Natural killer cell (primary cell): Measurements from ENCODE around the gene PDE4D. TPM values are rescaled to one million over a fixed set of nuclear protein-coding genes. Genes with fewer than 3 reads are reported as not detected.

Experiments
- ATAC-seq, 3 donors: fragments of 150-1000 bp in 2 of 3; fragments of 200-7000 bp in 1 of 3; cut with Tn5 transposase; 1 replicate in 1 of 3; 2 replicates in 2 of 3; pipeline ENCODE4 v1.10.0; 2021; ENCODE audit warnings: mild to moderate bottlenecking in 2 of 3, moderate library complexity in 2 of 3
- DNase-seq, 2 donors: peaks; one replicate each; pipeline versions ENCODE4 v3.0.0 to v3.0.0-alpha.2; 2013 to 2021; ENCODE audit warnings: mixed read lengths in 1 of 2
- H3K27ac ChIP-seq: one replicate; pipeline ENCODE4 v1.5.1; 2013; ENCODE audit warnings: mild to moderate bottlenecking, low read length
- H3K27me3 ChIP-seq: one replicate; pipeline ENCODE4 v1.6.1; 2013; ENCODE audit warnings: low read length; ENCODE audit not compliant: control insufficient read depth, insufficient read depth
- H3K36me3 ChIP-seq: one replicate; pipeline ENCODE4 v1.6.1; 2013; ENCODE audit warnings: low read length; ENCODE audit not compliant: control insufficient read depth, insufficient read depth
- H3K4me1 ChIP-seq: one replicate; pipeline ENCODE4 v1.6.1; 2013; ENCODE audit warnings: low read length; ENCODE audit not compliant: control insufficient read depth, insufficient read depth
- H3K4me3 ChIP-seq: one replicate; pipeline ENCODE4 v1.5.1; 2013; ENCODE audit warnings: low read length
- H3K9me3 ChIP-seq: one replicate; pipeline ENCODE4 v1.6.1; 2013; ENCODE audit warnings: low read length; ENCODE audit not compliant: control insufficient read depth, insufficient read depth
- H3K27ac Mint-ChIP-seq, 2 donors: one replicate each; pipeline ENCODE4 v1.8.0; 2022; ENCODE audit warnings: mild to moderate bottlenecking in 2 of 2, mixed read lengths in 2 of 2, moderate library complexity in 1 of 2
- H3K27me3 Mint-ChIP-seq, 2 donors: one replicate each; pipeline ENCODE4 v1.8.0; 2022; ENCODE audit warnings: low read depth in 2 of 2, mixed read lengths in 2 of 2
- H3K36me3 Mint-ChIP-seq: one replicate; pipeline ENCODE4 v1.8.0; 2022; ENCODE audit warnings: mixed read lengths
- H3K4me1 Mint-ChIP-seq, 2 donors: one replicate each; pipeline ENCODE4 v1.8.0; 2022; ENCODE audit warnings: mixed read lengths in 2 of 2
- H3K4me3 Mint-ChIP-seq: one replicate; pipeline ENCODE4 v1.8.0; 2022; ENCODE audit warnings: mild to moderate bottlenecking, moderate library complexity, mixed read lengths
- H3K9me3 Mint-ChIP-seq, 2 donors: one replicate each; pipeline ENCODE4 v1.8.0; 2022; ENCODE audit warnings: mixed read lengths in 2 of 2
- CTCF ChIP-seq: fragments of 200-600 bp; IDR thresholded peaks from one replicate; pipeline ENCODE4 v1.8.0; 2022; ENCODE audit warnings: antibody characterized with exemption
- WGBS: methylation state at CpG from one replicate; pipeline ENCODE4 v1.1.7; 2013; ENCODE audit warnings: missing lambda C conversion rate; ENCODE audit not compliant: insufficient coverage; 5-methylcytosine and 5-hydroxymethylcytosine counted together
- intact Hi-C: fragments of 100-400 bp; cut with micrococcal nuclease; formaldehyde crosslinking; loops from one replicate; pipeline ENCODE4 v1.14.2; 2022
- total RNA-seq, 4 donors: library from RNA; stranded (reverse); fragments of 120-200 nt in 1 of 4; gene quantifications; one replicate each; pipeline versions ENCODE4 v1.2.3 to v1.2.4, GENCODE V29; 2013 to 2022

Gene PDE4D
- total RNA-seq, 3 donors from 2014 or later (not counting 1 experiment from before 2014, with no cell fraction given) = 109 to 170 (median 116) TPM

- no peak for TF ChIP-seq CTCF
- Mint-ChIP-seq H3K4me3 (no peak overlapping the region), H3K27me3 (peaks cover 36 to 69% of the 10 kb centered on the region in 2 donors), H3K4me1 (peaks cover 0 to 9% of the 10 kb centered on the region in 2 donors), H3K9me3 (no peaks in the 10 kb centered on the region), H3K27ac (no peak overlapping the region), H3K36me3 (no peaks in the 10 kb centered on the region)
- H3K27ac ChIP-seq = no peak overlapping the region
- no peaks in the 10 kb centered on the region for H3K36me3 ChIP-seq
- ATAC-seq = no peak
- no peak for DNase-seq
- H3K9me3 ChIP-seq = no peaks in the 10 kb centered on the region
- 77% methylated on average over 6 of the region's 7 CpGs for WGBS
- intact Hi-C loops = no loop called here
- peaks cover 6% of the 10 kb centered on the region for H3K4me1 ChIP-seq
- H3K27me3 ChIP-seq = peaks cover 22% of the 10 kb centered on the region
- no peak overlapping the region for H3K4me3 ChIP-seq
These were observed 126.9 kb downstream of the PDE4D start for GRCh38 chr5:59766427-59767210.

GRCh38 chr5:59765446-59765845 is 128.1 kb downstream of the PDE4D start:
- WGBS = 80% methylated on average over 2 of the region's 2 CpGs
- H3K27ac ChIP-seq = no peak overlapping the region
- H3K27ac Mint-ChIP-seq = no peak overlapping the region
- no peaks in the 10 kb centered on the region for H3K9me3 Mint-ChIP-seq
- H3K4me1 Mint-ChIP-seq = peaks cover 0 to 9% of the 10 kb centered on the region in 2 donors
- intact Hi-C loops = no loop called here
- peaks cover 22% of the 10 kb centered on the region for H3K27me3 ChIP-seq
- DNase-seq (no peak), ATAC-seq (no peak)
- peaks cover 33 to 57% of the 10 kb centered on the region in 2 donors for H3K27me3 Mint-ChIP-seq
- no peak overlapping the region for H3K4me3 ChIP-seq
- no peaks in the 10 kb centered on the region for H3K9me3 ChIP-seq
- no peak for TF ChIP-seq CTCF
- no peak overlapping the region for H3K4me3 Mint-ChIP-seq
- no peaks in the 10 kb centered on the region for H3K36me3 ChIP-seq
- H3K36me3 Mint-ChIP-seq = no peaks in the 10 kb centered on the region
- peaks cover 6% of the 10 kb centered on the region for H3K4me1 ChIP-seq

- intact Hi-C loops = no loop called here
- Mint-ChIP-seq H3K4me1 (peaks cover 0 to 9% of the 10 kb centered on the region in 2 donors), H3K36me3 (no peaks in the 10 kb centered on the region), H3K27me3 (peaks cover 29 to 46% of the 10 kb centered on the region in 2 donors), H3K9me3 (no peaks in the 10 kb centered on the region), H3K27ac (no peak overlapping the region), H3K4me3 (no peak overlapping the region)
- H3K27me3 ChIP-seq = peaks cover 17% of the 10 kb centered on the region
- TF ChIP-seq CTCF = no peak
- ATAC-seq (no peak), DNase-seq (no peak)
- H3K4me3 ChIP-seq = no peak overlapping the region
- H3K36me3 ChIP-seq = no peaks in the 10 kb centered on the region
- no peak overlapping the region for H3K27ac ChIP-seq
- WGBS = 71% methylated on average over 3 of the region's 3 CpGs
- H3K4me1 ChIP-seq = peaks cover 6% of the 10 kb centered on the region
- no peaks in the 10 kb centered on the region for H3K9me3 ChIP-seq
These were observed 129.2 kb downstream of the PDE4D start for GRCh38 chr5:59764361-59764760.
